Panc1 (cell line): ENCODE data around the gene TBCC.

Experiments
- POLR2AphosphoS5 ChIP-seq: IDR thresholded peaks from 2 replicates; pipeline ENCODE4 v1.6.1; 2012; ENCODE audit warnings: mild to moderate bottlenecking, low read depth, low read length, moderate library complexity
- TCF7L2 ChIP-seq: IDR thresholded peaks from 2 replicates; pipeline ENCODE4 v1.6.1; 2011; ENCODE audit warnings: mild to moderate bottlenecking, low read depth, low read length, inconsistent platforms
- TF ChIP-seq, protein P1 (sequence below), 2 experiments: IDR thresholded peaks; 2 replicates each; pipeline ENCODE4 v1.6.1; 2011 to 2012; ENCODE audit warnings: low read depth in 2 of 2, control low read depth in 1 of 2, low read length in 1 of 2, mild to moderate bottlenecking in 1 of 2, moderate library complexity in 1 of 2; ENCODE audit not compliant: insufficient read depth in 1 of 2
- TF ChIP-seq, protein P2 (sequence below): fragments of 450-650 bp; IDR thresholded peaks from 2 replicates; pipeline ENCODE4 v1.5.1; 2017; ENCODE audit warnings: mild to moderate bottlenecking

DNA sequence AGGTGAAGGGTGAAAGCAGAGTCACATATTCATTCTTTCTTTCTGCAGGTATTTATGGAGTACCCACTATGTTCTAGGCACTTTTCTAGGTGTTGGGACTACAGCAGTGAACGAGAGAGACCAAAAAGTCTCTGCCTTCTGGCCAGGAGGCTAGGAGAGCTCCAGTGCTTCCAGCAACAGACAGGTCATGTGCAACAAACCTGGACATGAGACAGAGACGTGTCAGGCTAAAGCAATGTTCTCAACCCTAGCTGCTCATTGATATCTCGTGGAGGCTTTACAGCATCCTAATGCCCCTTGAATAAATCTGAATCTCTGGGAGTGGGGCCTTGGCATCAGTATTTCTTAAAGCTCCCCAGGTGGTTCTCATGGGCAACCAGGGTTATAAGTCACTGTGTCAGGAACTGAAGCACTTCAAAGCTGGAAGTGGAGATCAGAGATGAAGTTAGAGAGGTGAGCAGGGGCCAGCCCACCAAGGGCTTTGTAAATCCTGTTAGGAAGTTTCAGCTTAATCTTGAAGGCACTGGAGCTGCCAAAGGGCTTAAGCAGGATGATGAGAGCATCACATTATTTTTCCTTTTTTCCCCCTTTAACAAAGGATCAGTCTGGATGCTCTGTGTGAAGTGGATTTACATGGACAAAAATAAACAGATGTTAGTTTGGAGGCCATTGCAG is 13.0 kb upstream of the TBCC start:
- TF ChIP-seq, protein P1, sequence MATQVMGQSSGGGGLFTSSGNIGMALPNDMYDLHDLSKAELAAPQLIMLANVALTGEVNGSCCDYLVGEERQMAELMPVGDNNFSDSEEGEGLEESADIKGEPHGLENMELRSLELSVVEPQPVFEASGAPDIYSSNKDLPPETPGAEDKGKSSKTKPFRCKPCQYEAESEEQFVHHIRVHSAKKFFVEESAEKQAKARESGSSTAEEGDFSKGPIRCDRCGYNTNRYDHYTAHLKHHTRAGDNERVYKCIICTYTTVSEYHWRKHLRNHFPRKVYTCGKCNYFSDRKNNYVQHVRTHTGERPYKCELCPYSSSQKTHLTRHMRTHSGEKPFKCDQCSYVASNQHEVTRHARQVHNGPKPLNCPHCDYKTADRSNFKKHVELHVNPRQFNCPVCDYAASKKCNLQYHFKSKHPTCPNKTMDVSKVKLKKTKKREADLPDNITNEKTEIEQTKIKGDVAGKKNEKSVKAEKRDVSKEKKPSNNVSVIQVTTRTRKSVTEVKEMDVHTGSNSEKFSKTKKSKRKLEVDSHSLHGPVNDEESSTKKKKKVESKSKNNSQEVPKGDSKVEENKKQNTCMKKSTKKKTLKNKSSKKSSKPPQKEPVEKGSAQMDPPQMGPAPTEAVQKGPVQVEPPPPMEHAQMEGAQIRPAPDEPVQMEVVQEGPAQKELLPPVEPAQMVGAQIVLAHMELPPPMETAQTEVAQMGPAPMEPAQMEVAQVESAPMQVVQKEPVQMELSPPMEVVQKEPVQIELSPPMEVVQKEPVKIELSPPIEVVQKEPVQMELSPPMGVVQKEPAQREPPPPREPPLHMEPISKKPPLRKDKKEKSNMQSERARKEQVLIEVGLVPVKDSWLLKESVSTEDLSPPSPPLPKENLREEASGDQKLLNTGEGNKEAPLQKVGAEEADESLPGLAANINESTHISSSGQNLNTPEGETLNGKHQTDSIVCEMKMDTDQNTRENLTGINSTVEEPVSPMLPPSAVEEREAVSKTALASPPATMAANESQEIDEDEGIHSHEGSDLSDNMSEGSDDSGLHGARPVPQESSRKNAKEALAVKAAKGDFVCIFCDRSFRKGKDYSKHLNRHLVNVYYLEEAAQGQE (IDR thresholded peaks at IDR 0.05; ENCODE audit: insufficient read depth in 1 of 2, low read depth in 2 of 2, low read length in 1 of 2): no peak
- TF ChIP-seq, protein P2, sequence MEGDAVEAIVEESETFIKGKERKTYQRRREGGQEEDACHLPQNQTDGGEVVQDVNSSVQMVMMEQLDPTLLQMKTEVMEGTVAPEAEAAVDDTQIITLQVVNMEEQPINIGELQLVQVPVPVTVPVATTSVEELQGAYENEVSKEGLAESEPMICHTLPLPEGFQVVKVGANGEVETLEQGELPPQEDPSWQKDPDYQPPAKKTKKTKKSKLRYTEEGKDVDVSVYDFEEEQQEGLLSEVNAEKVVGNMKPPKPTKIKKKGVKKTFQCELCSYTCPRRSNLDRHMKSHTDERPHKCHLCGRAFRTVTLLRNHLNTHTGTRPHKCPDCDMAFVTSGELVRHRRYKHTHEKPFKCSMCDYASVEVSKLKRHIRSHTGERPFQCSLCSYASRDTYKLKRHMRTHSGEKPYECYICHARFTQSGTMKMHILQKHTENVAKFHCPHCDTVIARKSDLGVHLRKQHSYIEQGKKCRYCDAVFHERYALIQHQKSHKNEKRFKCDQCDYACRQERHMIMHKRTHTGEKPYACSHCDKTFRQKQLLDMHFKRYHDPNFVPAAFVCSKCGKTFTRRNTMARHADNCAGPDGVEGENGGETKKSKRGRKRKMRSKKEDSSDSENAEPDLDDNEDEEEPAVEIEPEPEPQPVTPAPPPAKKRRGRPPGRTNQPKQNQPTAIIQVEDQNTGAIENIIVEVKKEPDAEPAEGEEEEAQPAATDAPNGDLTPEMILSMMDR: no peak
- TF ChIP-seq TCF7L2 (no peak), POLR2AphosphoS5 (no peak)
